Caco-2 (cell line): ENCODE measurements around the gene TMEM98. TPM values are rescaled to one million over a fixed set of nuclear protein-coding genes. Genes with fewer than 3 reads are reported as not detected.

Experiments used
- BruUV-seq: library from RNA; stranded (reverse); fragments of 400-500 nt; replicated peaks from 2 replicates; lab custom pipeline; 2021; lab: Mats Ljungman, UMichigan
- CTCF ChIA-PET: fragments of 300-600 bp; sonication (Branson Sonifier 250); formaldehyde crosslinking; loops from one replicate; lab custom pipeline; 2022; ENCODE audit warnings: antibody characterized with exemption; lab: Charles Lee
- POLR2A ChIA-PET: fragments of 300-600 bp; sonication (Branson Sonifier 250); formaldehyde crosslinking; loops from one replicate; lab custom pipeline; 2022; ENCODE audit warnings: antibody characterized with exemption; lab: Charles Lee
- DNase-seq, 2 experiments: peaks; one replicate each; pipeline versions ENCODE4 v3.0.0 to v3.0.0-alpha.2; 2020 to 2022
- H3K27me3 ChIP-seq: replicated peaks from 2 replicates; pipeline ENCODE4 v1.6.0; 2011; ENCODE audit warnings: low read length; ENCODE audit not compliant: control insufficient read depth, insufficient read depth
- H3K36me3 ChIP-seq: 2 replicates; pipeline ENCODE4 v1.5.1; 2011; ENCODE audit warnings: low read length; ENCODE audit not compliant: control insufficient read depth, insufficient read depth
- H3K4me1 ChIP-seq: fragments of 250-450 bp; sonication (Bioruptor Pico); 2 replicates; pipeline ENCODE4 v1.5.1; 2020; ENCODE audit warnings: mild to moderate bottlenecking
- H3K4me3 ChIP-seq: 2 replicates; pipeline ENCODE4 v1.5.1; 2011; ENCODE audit warnings: low read depth, mild to moderate bottlenecking, control low read depth, low read length
- H3K9me3 ChIP-seq: fragments of 250-450 bp; sonication (Bioruptor Pico); 2 replicates; pipeline ENCODE4 v1.5.1; 2020; ENCODE audit warnings: mild to moderate bottlenecking, moderate library complexity
- H3K27ac Mint-ChIP-seq: one replicate; pipeline ENCODE4 v1.8.0; 2022; ENCODE audit warnings: mixed read lengths; ENCODE audit not compliant: unreplicated experiment
- H3K27me3 Mint-ChIP-seq: one replicate; pipeline ENCODE4 v1.8.0; 2022; ENCODE audit warnings: mixed read lengths; ENCODE audit not compliant: insufficient read depth, unreplicated experiment
- H3K36me3 Mint-ChIP-seq: one replicate; pipeline ENCODE4 v1.8.0; 2022; ENCODE audit warnings: mild to moderate bottlenecking, mixed read lengths; ENCODE audit not compliant: insufficient read depth, unreplicated experiment
- H3K4me1 Mint-ChIP-seq: one replicate; pipeline ENCODE4 v1.8.0; 2022; ENCODE audit warnings: low read depth, mixed read lengths; ENCODE audit not compliant: unreplicated experiment
- H3K4me3 Mint-ChIP-seq: one replicate; pipeline ENCODE4 v1.8.0; 2022; ENCODE audit warnings: mild to moderate bottlenecking, moderate library complexity, mixed read lengths; ENCODE audit not compliant: unreplicated experiment
- H3K9me3 Mint-ChIP-seq: one replicate; pipeline ENCODE4 v1.8.0; 2022; ENCODE audit warnings: mixed read lengths; ENCODE audit not compliant: unreplicated experiment
- intact Hi-C: fragments of 100-400 bp; cut with micrococcal nuclease; formaldehyde crosslinking; loops from one replicate; pipeline ENCODE4 v1.10.0; 2022; ENCODE audit not compliant: unreplicated experiment
- total RNA-seq: library from RNA; stranded (reverse); gene quantifications from 2 replicates; pipeline ENCODE4 v1.2.3, GENCODE V29; 2022
- TF ChIP-seq, protein P1 (sequence below), 2 experiments: fragments of 200-600 bp in 1 of 2; IDR thresholded peaks; 1 replicate in 1 of 2; 2 replicates in 1 of 2; pipeline versions ENCODE4 v1.5.1 to v1.8.0; 2011 to 2022; ENCODE audit warnings: antibody characterized with exemption in 1 of 2, control low read depth in 1 of 2, inconsistent platforms in 1 of 2, low read depth in 1 of 2, low read length in 1 of 2, mild to moderate bottlenecking in 1 of 2, moderate library complexity in 1 of 2; ENCODE audit not compliant: insufficient read depth in 1 of 2, severe bottlenecking in 1 of 2, unreplicated experiment in 1 of 2

The TMEM98 gene
- total RNA-seq, 1 experiment from 2014 or later = 229 TPM

DNA sequence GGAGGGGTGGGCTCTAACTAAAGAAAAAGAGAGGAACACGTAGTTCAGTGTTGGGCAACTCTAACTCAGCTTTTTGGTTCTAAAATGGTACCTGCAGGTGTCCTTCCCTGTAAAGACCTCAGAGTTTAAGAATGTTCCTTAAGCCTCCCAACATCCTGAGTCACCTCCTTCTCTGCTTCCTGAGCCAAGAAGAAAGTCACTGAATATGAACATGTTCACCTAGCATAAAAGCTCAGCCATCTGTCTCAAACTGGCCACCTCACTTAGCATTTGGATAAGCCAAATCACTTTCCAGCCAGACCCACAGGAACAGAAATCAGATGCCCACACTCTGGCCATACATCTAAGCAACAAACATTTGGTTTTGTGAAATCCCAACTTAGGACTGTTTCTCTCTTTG lies 3.7 kb downstream of the TMEM98 start:
- no peak for DNase-seq
- Histone ChIP-seq H3K4me1 (peaks cover 20% of the 10 kb centered on the region), H3K27me3 (no peaks in the 10 kb centered on the region), H3K9me3 (no peaks in the 10 kb centered on the region), H3K36me3 (peaks cover 7% of the 10 kb centered on the region), H3K4me3 (no peak overlapping the region)
- H3K36me3 Mint-ChIP-seq = peaks cover 41% of the 10 kb centered on the region
- ChIA-PET CTCF (interaction anchor here (0.7 kb wide), 1 partner anchor 22 kb away, joined by 4 read pairs; no protein-coding TSS in a partner anchor), POLR2A (no interaction called here)
- BruUV-seq = no TSS peak
- no peak overlapping the region for H3K27ac Mint-ChIP-seq
- H3K27me3 Mint-ChIP-seq = no peaks in the 10 kb centered on the region
- H3K4me1 Mint-ChIP-seq = no peaks in the 10 kb centered on the region
- H3K4me3 Mint-ChIP-seq = no peak overlapping the region
- intact Hi-C loops = no loop called here
- TF ChIP-seq, protein P1, sequence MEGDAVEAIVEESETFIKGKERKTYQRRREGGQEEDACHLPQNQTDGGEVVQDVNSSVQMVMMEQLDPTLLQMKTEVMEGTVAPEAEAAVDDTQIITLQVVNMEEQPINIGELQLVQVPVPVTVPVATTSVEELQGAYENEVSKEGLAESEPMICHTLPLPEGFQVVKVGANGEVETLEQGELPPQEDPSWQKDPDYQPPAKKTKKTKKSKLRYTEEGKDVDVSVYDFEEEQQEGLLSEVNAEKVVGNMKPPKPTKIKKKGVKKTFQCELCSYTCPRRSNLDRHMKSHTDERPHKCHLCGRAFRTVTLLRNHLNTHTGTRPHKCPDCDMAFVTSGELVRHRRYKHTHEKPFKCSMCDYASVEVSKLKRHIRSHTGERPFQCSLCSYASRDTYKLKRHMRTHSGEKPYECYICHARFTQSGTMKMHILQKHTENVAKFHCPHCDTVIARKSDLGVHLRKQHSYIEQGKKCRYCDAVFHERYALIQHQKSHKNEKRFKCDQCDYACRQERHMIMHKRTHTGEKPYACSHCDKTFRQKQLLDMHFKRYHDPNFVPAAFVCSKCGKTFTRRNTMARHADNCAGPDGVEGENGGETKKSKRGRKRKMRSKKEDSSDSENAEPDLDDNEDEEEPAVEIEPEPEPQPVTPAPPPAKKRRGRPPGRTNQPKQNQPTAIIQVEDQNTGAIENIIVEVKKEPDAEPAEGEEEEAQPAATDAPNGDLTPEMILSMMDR (IDR thresholded peaks at IDR 0.05; ENCODE audit: insufficient read depth in 1 of 2, low read depth in 1 of 2, low read length in 1 of 2, severe bottlenecking in 1 of 2, unreplicated experiment in 1 of 2) = no peak
- no peaks in the 10 kb centered on the region for H3K9me3 Mint-ChIP-seq

DNA sequence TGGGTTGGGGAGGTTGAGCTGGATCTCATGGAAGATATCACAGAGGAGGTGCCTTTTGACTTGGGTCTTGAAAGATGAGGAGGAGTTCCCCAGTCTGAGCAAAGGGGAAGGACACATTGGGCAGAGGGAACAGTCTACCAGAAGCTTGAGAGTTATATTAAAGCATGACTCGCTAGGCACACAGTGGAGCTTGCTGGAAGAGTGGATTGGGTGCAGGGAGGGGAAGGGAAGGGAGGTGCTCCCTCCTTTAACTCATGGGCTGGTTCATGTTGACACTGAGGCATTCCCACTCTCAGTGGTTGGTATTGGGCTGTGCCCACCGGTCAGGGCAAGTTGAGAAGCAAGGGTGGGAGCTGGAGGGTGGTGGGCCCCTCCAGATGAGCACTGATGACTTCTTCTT lies 5.9 kb downstream of the TMEM98 start:
- no peaks in the 10 kb centered on the region for H3K4me1 Mint-ChIP-seq

DNA sequence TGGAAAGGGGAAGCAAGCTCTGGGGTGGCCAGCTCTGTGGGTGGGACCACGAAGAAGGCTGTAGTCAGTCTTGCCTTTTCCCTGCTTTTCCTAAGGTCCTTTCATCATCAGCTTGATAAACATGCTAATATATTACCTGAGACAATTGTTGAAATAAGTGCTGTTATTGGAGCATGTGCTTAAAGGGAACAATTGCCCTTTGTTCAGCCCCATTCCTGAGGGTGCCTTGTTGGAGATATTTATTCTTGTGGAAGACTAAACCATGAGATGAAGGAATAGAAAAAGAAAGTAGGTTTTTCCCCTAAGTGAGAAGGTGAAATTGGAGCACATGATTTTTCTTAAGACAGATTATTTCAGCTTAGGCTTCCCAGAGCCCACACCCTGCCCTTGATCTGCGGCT lies 7.8 kb downstream of the TMEM98 start:
- CTCF ChIA-PET = interaction anchor here (0.6 to 2.0 kb wide), 5 partner anchors 26 to 266 kb away, joined by 3 to 10 read pairs (median 5); no protein-coding TSS in a partner anchor
- Histone ChIP-seq H3K36me3 (peaks cover 14% of the 10 kb centered on the region), H3K4me3 (no peak overlapping the region), H3K4me1 (0 out of 2 replicates have a peak, but pooled peaks cover 8% of the 10 kb centered on the region), H3K27me3 (no peaks in the 10 kb centered on the region), H3K9me3 (no peaks in the 10 kb centered on the region)
- H3K4me1 Mint-ChIP-seq = no peaks in the 10 kb centered on the region
- TF ChIP-seq, protein P1 (IDR thresholded peaks at IDR 0.05; ENCODE audit: insufficient read depth in 1 of 2, low read depth in 1 of 2, low read length in 1 of 2, severe bottlenecking in 1 of 2, unreplicated experiment in 1 of 2) = no peak
- no peaks in the 10 kb centered on the region for H3K27me3 Mint-ChIP-seq
- H3K36me3 Mint-ChIP-seq = peaks cover 75% of the 10 kb centered on the region
- no peak overlapping the region for H3K27ac Mint-ChIP-seq
- no peak overlapping the region for H3K4me3 Mint-ChIP-seq
- no peak for DNase-seq
- BruUV-seq = no TSS peak
- POLR2A ChIA-PET = interaction anchor here (0.5 kb wide), 1 partner anchor 54 kb away, joined by 3 read pairs; no protein-coding TSS in a partner anchor
- H3K9me3 Mint-ChIP-seq = no peaks in the 10 kb centered on the region
- intact Hi-C loops = no loop called here

More for the DNA sequence above, 5.9 kb downstream of the TMEM98 start:
- no peaks in the 10 kb centered on the region for H3K27me3 Mint-ChIP-seq
- peaks cover 57% of the 10 kb centered on the region for H3K36me3 Mint-ChIP-seq
- no peak for DNase-seq
- H3K4me3 Mint-ChIP-seq = no peak overlapping the region
- Histone ChIP-seq H3K4me3 (no peak overlapping the region), H3K4me1 (peaks cover 16% of the 10 kb centered on the region; the same call in 1 of the 2 replicates), H3K36me3 (peaks cover 11% of the 10 kb centered on the region), H3K9me3 (no peaks in the 10 kb centered on the region), H3K27me3 (no peaks in the 10 kb centered on the region)
- CTCF ChIA-PET = no interaction called here
- no peak overlapping the region for H3K27ac Mint-ChIP-seq
- H3K9me3 Mint-ChIP-seq = no peaks in the 10 kb centered on the region
- intact Hi-C loops = no loop called here
- no TSS peak for BruUV-seq
- POLR2A ChIA-PET = no interaction called here
- TF ChIP-seq, protein P1 (IDR thresholded peaks at IDR 0.05; ENCODE audit: insufficient read depth in 1 of 2, low read depth in 1 of 2, low read length in 1 of 2, severe bottlenecking in 1 of 2, unreplicated experiment in 1 of 2) = no peak
